ENCODE data around the gene CA6. TPM values are rescaled to one million over a fixed set of nuclear protein-coding genes. Genes with fewer than 3 reads are reported as not detected.

CA6 gene
- total and polyA plus RNA-seq, 8 donors: not detected

GRCh38 chr1:8980656-8981055, 35.0 kb downstream of the CA6 start:
- no peaks in the 10 kb centered on the region for H3K27me3 ChIP-seq
- intact Hi-C loops (cut with DNase I): no loop called here
- ATAC-seq: no peak
- no peak for DNase-seq
- TF ChIP-seq, protein P1, sequence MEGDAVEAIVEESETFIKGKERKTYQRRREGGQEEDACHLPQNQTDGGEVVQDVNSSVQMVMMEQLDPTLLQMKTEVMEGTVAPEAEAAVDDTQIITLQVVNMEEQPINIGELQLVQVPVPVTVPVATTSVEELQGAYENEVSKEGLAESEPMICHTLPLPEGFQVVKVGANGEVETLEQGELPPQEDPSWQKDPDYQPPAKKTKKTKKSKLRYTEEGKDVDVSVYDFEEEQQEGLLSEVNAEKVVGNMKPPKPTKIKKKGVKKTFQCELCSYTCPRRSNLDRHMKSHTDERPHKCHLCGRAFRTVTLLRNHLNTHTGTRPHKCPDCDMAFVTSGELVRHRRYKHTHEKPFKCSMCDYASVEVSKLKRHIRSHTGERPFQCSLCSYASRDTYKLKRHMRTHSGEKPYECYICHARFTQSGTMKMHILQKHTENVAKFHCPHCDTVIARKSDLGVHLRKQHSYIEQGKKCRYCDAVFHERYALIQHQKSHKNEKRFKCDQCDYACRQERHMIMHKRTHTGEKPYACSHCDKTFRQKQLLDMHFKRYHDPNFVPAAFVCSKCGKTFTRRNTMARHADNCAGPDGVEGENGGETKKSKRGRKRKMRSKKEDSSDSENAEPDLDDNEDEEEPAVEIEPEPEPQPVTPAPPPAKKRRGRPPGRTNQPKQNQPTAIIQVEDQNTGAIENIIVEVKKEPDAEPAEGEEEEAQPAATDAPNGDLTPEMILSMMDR (IDR thresholded peaks at IDR 0.05): no peak
- no peak overlapping the region for H3K27ac ChIP-seq
- no peaks in the 10 kb centered on the region for H3K9me3 ChIP-seq
- H3K4me3 ChIP-seq: no peak overlapping the region
- 67 to 83% methylated on average over 3 of the region's 3 CpGs for WGBS, 2 donors
- FAIRE-seq: no peak
- H3K4me1 ChIP-seq: no peaks in the 10 kb centered on the region
- no peaks in the 10 kb centered on the region for H3K36me3 ChIP-seq

DNA sequence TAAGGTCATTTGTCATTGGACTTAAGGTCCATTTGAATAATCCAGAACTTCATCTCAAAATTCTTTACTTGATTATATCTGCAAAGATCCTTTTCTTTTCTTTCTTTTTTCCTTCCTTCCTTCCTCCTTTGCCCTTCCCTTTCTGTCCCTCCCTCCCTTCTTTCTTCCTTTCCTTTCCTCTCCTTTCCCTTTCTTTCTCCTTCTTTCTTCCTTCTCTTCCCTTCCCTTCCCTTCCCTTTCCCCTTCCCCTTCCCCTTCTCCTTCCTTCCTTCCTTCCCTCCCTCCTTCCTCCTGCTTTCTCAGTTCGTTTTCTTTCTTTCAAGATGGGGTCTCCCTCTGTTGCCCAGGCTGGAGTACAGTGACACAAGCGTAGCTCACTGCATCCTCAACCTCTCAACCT, 35.5 kb downstream of the CA6 start:
- no peaks in the 10 kb centered on the region for H3K36me3 ChIP-seq
- DNase-seq (no peak), ATAC-seq (no peak), FAIRE-seq (no peak)
- no peak overlapping the region for H3K4me3 ChIP-seq
- no peaks in the 10 kb centered on the region for H3K9me3 ChIP-seq
- no peaks in the 10 kb centered on the region for H3K27me3 ChIP-seq
- 54 to 68% methylated on average over 2 of the region's 2 CpGs for WGBS, 2 donors
- H3K27ac ChIP-seq: no peak overlapping the region
- TF ChIP-seq, protein P1 (IDR thresholded peaks at IDR 0.05): no peak
- H3K4me1 ChIP-seq: peaks cover 0 to 1% (median 0%) of the 10 kb centered on the region in 3 donors
- intact Hi-C loops (cut with DNase I): no loop called here

DNA sequence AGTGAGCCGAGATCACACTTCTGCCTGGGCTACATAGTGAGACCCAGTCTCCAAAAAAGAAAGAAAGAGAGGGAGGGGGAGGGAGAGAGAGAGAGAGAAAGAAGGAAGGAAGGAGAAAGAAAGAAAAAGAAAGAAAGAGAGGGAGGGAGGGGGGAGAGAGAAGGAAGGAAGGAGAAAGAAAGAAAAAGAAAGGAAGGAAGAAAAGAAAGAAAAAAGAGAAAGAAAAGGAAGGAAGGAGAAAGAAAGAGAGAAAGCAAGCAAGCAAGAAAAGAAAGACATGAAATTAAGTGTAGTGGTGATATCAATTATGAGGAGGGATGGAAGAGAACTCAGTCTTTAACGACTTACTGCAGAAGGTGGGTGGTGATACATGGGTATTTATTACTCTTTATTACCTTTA, 38.5 kb downstream of the CA6 start:
- Histone ChIP-seq H3K36me3 (no peaks in the 10 kb centered on the region), H3K9me3 (no peaks in the 10 kb centered on the region), H3K4me3 (no peak overlapping the region), H3K27me3 (no peaks in the 10 kb centered on the region), H3K27ac (no peak overlapping the region), H3K4me1 (peaks cover 0 to 3% (median 0%) of the 10 kb centered on the region in 3 donors)
- 60 to 80% methylated on average over 2 of the region's 2 CpGs for WGBS, 2 donors
- intact Hi-C loops (cut with DNase I): no loop called here
- no peak for DNase-seq
- ATAC-seq: no peak
- TF ChIP-seq, protein P1 (IDR thresholded peaks at IDR 0.05): no peak
- no peak for FAIRE-seq

- Histone ChIP-seq H3K4me1 (peaks cover 0 to 3% (median 0%) of the 10 kb centered on the region in 3 donors), H3K9me3 (no peaks in the 10 kb centered on the region), H3K36me3 (no peaks in the 10 kb centered on the region), H3K27me3 (no peaks in the 10 kb centered on the region), H3K27ac (no peak overlapping the region), H3K4me3 (no peak overlapping the region)
- no peak for ATAC-seq
- no peak for FAIRE-seq
- 83 to 84% methylated on average over 8 of the region's 8 CpGs for WGBS, 2 donors
- DNase-seq: no peak
- intact Hi-C loops (cut with DNase I): loop anchor here in 1 of 3 donors (5.0 kb wide), 1 partner anchor 63 kb away; no protein-coding TSS in a partner anchor
- TF ChIP-seq, protein P1 (IDR thresholded peaks at IDR 0.05): no peak
Observed at GRCh38 chr1:8984990-8985389, 39.3 kb downstream of the CA6 start.

DNA sequence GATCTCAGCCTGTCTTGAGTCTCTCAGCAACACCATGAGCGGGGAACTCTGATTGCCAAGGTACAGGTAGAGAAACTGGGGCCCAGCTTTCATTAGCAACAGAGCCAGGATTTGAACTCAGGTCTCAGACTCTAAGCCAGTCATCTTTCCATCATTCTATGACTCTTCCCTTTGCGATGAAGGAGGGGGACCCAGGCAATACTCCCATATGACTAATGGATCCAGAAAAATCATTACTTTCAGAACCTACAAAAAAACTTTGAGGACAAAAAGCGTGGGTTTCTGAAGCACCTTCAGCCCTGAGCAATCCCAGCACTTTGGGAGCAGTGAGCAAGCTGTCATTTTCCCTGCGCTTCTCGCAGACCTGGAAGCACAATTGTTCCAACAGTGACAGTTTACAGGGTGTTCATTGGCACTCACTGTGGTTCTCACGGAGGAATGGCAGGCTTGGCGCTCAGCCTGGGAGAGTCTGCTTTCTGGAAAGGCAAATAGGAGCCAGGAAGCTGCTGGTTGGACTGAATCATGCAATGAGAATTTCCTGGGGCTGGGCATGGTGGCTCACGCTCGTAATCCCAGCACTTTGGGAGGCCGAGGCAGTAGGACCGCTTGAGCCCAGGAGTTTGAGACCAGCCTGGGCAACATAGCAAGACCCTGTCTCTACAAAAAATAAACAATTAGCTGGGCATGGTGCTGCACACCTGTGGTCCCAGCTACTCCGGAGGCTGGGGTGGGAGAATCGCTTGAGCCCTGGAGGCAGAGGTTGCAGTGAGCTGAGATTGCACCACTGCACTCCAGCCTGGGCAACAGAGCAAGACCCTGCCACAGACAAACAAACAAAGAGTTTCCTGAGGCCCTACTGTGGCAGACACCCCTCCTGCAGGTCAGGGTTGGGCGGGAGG, 40.5 kb downstream of the CA6 start:
- peak overlapping the region in 2 of 4 donors; percentile 46 to 73 for H3K27ac ChIP-seq
- DNase-seq (peak; percentile 70 to 82 (median 79)), ATAC-seq (peak; percentile 83 to 95 (median 91)), FAIRE-seq (no peak)
- H3K36me3 ChIP-seq: no peaks in the 10 kb centered on the region
- no peaks in the 10 kb centered on the region for H3K27me3 ChIP-seq
- TF ChIP-seq, protein P1 (IDR thresholded peaks at IDR 0.05): no peak
- H3K9me3 ChIP-seq: no peaks in the 10 kb centered on the region
- WGBS, 2 donors: 46 to 47% methylated on average over 14 of the region's 14 CpGs
- intact Hi-C loops (cut with DNase I): loop anchor here in 1 of 3 donors (5.0 kb wide), 1 partner anchor 64 kb away; no protein-coding TSS in a partner anchor
- no peak overlapping the region for H3K4me3 ChIP-seq
- H3K4me1 ChIP-seq: peaks cover 0 to 3% (median 0%) of the 10 kb centered on the region in 3 donors

All from pancreas (tissue), 10 donors.